ENCODE measurements around the gene SH2D3A. TPM values are rescaled to one million over a fixed set of nuclear protein-coding genes. Genes with fewer than 3 reads are reported as not detected.
"Not testable (repeated sequence)": the region's sequence is repeated elsewhere in the genome, so short reads cannot be mapped to it uniquely, and the experiment has no call there.

Gene SH2D3A
- total and polyA plus RNA-seq, 11 donors, result 0.08 to 0.56 (median 0.25) TPM; not detected in 6

DNA sequence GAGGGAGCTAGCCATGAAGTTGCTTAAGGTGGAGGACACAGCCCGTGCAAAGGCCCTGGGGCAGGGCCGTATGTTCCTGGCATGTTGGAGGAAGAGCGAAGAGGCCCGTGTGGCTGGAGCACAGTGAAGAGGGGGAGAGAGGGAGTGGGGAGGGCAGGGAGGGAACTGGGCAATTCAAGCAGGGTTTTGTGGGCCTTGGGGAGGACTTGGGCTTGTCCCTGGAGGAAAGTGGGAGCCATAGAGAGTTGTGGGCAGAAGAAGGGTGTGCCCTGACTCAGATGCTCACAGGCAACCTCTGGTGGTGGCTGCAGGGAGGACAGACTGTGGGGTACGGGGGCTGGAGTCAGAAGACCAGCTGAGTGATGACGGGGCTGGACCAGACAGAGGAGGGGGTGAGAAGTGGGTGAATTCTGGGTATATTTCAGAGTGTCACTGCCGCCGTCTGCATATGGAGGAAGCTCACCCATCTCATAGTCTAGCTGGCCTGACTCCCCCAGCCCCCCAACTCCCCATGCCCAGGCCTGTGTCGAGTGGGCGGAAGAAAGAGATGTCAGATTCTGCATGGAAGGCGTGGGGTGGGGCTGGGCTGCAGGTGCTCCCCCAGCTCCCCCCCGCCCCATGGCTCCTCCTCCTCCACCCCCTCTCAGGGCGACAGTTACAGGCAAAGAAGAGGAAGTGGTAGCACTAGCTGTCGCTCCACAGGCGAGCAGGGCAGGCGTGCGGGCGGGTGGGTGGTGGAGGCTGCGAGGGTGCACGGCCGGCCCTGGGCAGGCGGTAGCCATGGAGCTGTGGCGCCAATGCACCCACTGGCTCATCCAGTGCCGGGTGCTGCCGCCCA lies 5.0 kb upstream of the SH2D3A start, which contains the start of gene VAV1:
Gene VAV1 (plus strand): TSS at position 681 of the 838 bp plus-strand sequence. CDS start 100 bp downstream, at position 781.
- peaks cover 2 to 14% (median 7%) of the 10 kb centered on the region in 9 donors for H3K27me3 ChIP-seq
- H3K36me3 ChIP-seq, result no peaks in the 10 kb centered on the region
- ATAC-seq (peak; percentile 44 to 78 (median 72)), DNase-seq (peak; percentile 39 to 85 (median 65))
- peaks cover 0 to 23% (median 5%) of the 10 kb centered on the region in 12 donors for H3K4me1 ChIP-seq
- TF ChIP-seq, protein P1, sequence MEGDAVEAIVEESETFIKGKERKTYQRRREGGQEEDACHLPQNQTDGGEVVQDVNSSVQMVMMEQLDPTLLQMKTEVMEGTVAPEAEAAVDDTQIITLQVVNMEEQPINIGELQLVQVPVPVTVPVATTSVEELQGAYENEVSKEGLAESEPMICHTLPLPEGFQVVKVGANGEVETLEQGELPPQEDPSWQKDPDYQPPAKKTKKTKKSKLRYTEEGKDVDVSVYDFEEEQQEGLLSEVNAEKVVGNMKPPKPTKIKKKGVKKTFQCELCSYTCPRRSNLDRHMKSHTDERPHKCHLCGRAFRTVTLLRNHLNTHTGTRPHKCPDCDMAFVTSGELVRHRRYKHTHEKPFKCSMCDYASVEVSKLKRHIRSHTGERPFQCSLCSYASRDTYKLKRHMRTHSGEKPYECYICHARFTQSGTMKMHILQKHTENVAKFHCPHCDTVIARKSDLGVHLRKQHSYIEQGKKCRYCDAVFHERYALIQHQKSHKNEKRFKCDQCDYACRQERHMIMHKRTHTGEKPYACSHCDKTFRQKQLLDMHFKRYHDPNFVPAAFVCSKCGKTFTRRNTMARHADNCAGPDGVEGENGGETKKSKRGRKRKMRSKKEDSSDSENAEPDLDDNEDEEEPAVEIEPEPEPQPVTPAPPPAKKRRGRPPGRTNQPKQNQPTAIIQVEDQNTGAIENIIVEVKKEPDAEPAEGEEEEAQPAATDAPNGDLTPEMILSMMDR (IDR thresholded peaks at IDR 0.05), result no peak
- no peak for TF ChIP-seq POLR2A (IDR thresholded peaks at IDR 0.05)
- H3K9me3 ChIP-seq, result no peaks in the 10 kb centered on the region
- peak within 1 kb of the TSS in 7 of 12 donors; percentile 5 to 90 (median 15) for H3K27ac ChIP-seq
- intact Hi-C loops (cut with DNase I), result loop anchor here in 1 of 10 donors (10.0 kb wide), 1 partner anchor 127 kb away; no protein-coding TSS in a partner anchor
- peak within 1 kb of the TSS in 10 of 12 donors; percentile 10 to 68 (median 42) for H3K4me3 ChIP-seq
- 46 to 62% (median 58%) methylated on average over 12 to 25 of the region's 25 CpGs for WGBS, 4 donors

DNA sequence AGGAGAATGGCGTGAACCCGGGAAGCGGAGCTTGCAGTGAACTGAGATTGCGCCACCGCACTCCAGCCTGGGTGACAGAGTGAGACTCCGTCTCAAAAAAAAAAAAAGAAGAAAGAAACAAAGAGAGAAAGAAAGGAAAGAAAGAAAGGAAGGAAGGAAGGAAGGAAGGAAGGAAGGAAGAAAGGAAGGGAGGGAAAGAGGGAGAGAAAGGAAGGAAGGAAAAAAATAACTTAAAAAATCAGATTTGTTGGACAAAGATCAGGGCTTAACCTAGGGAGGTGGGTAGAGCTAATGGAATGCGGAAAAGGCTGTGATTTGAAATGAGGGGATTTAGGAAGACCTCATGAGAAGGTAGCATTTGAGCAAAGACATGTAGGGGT lies 4.4 kb upstream of the SH2D3A start:
- H3K27ac ChIP-seq, result peak overlapping the region in 1 of 12 donors; percentile 90
- ATAC-seq, DNase-seq, H3K9me3 ChIP-seq, H3K36me3 ChIP-seq, H3K4me3 ChIP-seq: not testable (repeated sequence)
- peaks cover 0 to 29% (median 9%) of the 10 kb centered on the region in 12 donors for H3K4me1 ChIP-seq
- WGBS, 4 donors, result 82 to 93% (median 85%) methylated on average over 7 of the region's 7 CpGs
- intact Hi-C loops (cut with DNase I), result loop anchor here in 1 of 10 donors (10.0 kb wide), 1 partner anchor 127 kb away; no protein-coding TSS in a partner anchor
- H3K27me3 ChIP-seq, result peaks cover 5 to 20% (median 9%) of the 10 kb centered on the region in 9 donors

DNA sequence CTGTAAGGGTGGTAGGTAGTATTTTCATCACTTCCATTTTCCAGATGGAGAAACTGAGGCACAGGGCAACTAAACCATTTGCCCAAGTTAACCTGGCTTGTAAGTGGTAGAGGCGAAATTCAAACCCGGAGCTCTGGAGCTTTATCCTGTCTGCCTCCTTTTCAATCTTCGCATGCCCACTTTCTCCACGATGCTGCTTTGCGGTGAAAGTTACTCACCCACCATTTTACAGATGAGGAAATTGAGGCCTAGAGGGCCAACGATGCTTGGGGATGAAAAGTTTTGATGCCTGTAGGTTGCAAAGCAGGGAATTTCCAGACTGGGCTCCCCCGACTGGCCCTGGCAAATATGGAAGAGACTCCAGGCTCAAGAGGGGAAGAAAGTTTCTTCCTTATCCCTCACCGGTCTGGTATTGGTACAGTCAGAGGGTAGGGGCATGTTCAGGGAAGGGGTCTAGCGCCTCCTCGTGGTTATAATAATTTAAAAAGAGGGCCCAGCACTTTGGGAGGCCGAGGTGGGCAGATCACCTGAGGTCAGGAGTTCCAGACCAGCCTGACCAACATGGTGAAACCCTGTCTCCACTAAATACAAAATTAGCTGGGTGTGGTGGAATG lies 1.9 kb upstream of the SH2D3A start:
- H3K4me1 ChIP-seq, result peaks cover 0 to 26% (median 10%) of the 10 kb centered on the region in 12 donors
- 53 to 61% (median 56%) methylated on average over 11 of the region's 11 CpGs for WGBS, 4 donors
- H3K27ac ChIP-seq, result no peak overlapping the region
- no peaks in the 10 kb centered on the region for H3K36me3 ChIP-seq
- TF ChIP-seq, protein P1 (IDR thresholded peaks at IDR 0.05), result peak; percentile 15 to 50 (median 40)
- no peak for TF ChIP-seq POLR2A (IDR thresholded peaks at IDR 0.05)
- no peaks in the 10 kb centered on the region for H3K9me3 ChIP-seq
- intact Hi-C loops (cut with DNase I), result loop anchor here in 3 of 10 donors (2.0 to 10.0 kb wide), 3 partner anchors 30 to 137 kb away; partner anchors contain the start of gene TRIP10 (in 1 of the 3)
- ATAC-seq, result no peak
- no peak overlapping the region for H3K4me3 ChIP-seq
- peaks cover 9 to 32% (median 12%) of the 10 kb centered on the region in 9 donors for H3K27me3 ChIP-seq
- no peak for DNase-seq

DNA sequence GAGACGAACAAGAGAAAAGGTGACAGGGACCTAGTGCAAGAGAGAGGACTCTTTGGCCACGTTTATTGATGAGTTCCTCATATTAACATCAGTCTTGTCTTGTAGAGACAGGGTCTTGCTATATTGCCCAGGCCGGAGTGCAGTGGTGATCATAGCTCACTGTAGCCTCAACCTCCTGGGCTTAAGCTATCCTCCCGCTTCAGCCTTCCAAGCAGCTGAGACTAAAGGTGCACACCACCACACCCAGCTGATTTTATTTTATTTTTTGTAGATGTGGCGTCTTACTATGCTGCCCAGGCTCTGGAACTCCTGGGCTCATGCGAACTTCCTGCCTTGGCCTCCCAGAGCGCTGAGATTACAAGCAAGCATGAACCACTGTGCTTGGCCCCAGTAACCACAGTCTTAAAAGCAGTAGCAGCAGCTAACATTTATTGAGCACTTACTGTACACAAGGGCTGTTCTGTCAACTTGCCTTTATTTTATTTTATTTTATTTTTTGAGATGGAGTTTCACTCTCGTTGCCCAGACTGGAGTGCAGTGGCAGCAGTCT lies 1.1 kb upstream of the SH2D3A start:
- intact Hi-C loops (cut with DNase I), result loop anchor here in 3 of 10 donors (2.0 to 10.0 kb wide), 3 partner anchors 30 to 136 kb away; partner anchors contain the start of gene TRIP10 (in 1 of the 3)
- H3K4me1 ChIP-seq, result peaks cover 0 to 26% (median 10%) of the 10 kb centered on the region in 12 donors
- no peaks in the 10 kb centered on the region for H3K9me3 ChIP-seq
- TF ChIP-seq, protein P1 (IDR thresholded peaks at IDR 0.05), result no peak
- no peak for TF ChIP-seq POLR2A (IDR thresholded peaks at IDR 0.05)
- DNase-seq (no peak), ATAC-seq (no peak)
- peak overlapping the region in 2 of 12 donors; percentile 38 to 54 for H3K4me3 ChIP-seq
- WGBS, 4 donors, result 60 to 68% (median 64%) methylated on average over 8 of the region's 8 CpGs
- H3K27ac ChIP-seq, result peak overlapping the region in 1 of 12 donors; percentile 64
- no peaks in the 10 kb centered on the region for H3K36me3 ChIP-seq
- H3K27me3 ChIP-seq, result peaks cover 9 to 32% (median 12%) of the 10 kb centered on the region in 9 donors
